Stimulated activated CD4-positive, alpha-beta T cell treated with anti-CD3 and anti-CD28 coated beads, TNF-alpha, amount 100 ng/mL, for 48 hours (primary cell): ENCODE data around the gene ATRIP.
"Not testable (repeated sequence)": the region's sequence is repeated elsewhere in the genome, so short reads cannot be mapped to it uniquely, and the experiment has no call there.

Experiments
- DNase-seq, 3 donors: peaks; one replicate each; pipeline ENCODE4 v3.0.0-alpha.2; 2020; ENCODE audit warnings: low read depth in 3 of 3

ATRIP gene

GRCh38 chr3:48446425-48447193 is at the start of gene ATRIP:
TSS of gene ATRIP (plus strand) at chr3:48446737. CDS start at chr3:48446846, 109 bp downstream.
- peak; percentile 78 to 91 (median 78) for DNase-seq

- DNase-seq: no peak
These were observed 48.5 kb upstream of the ATRIP start for GRCh38 chr3:48397767-48398681.

- no peak for DNase-seq
These were observed 47.7 kb upstream of the ATRIP start for GRCh38 chr3:48398701-48399386.

- no peak for DNase-seq
These were observed 47.0 kb upstream of the ATRIP start for GRCh38 chr3:48399387-48400172.

GRCh38 chr3:48400824-48401433 is 45.6 kb upstream of the ATRIP start:
- DNase-seq: peak; percentile 36 to 39 (median 37)

GRCh38 chr3:48401434-48401901 is 45.1 kb upstream of the ATRIP start:
- DNase-seq: not testable (repeated sequence)

- DNase-seq: no peak
These were observed 44.2 kb upstream of the ATRIP start for GRCh38 chr3:48402281-48402732.

- DNase-seq: no peak
These were observed 43.6 kb upstream of the ATRIP start for GRCh38 chr3:48402907-48403306.

GRCh38 chr3:48403533-48404439 is 42.8 kb upstream of the ATRIP start:
- DNase-seq: no peak

GRCh38 chr3:48404440-48405342 is 41.8 kb upstream of the ATRIP start:
- DNase-seq: no peak

GRCh38 chr3:48405343-48405881 is 41.1 kb upstream of the ATRIP start:
- DNase-seq: no peak

GRCh38 chr3:48405971-48406370 is 40.6 kb upstream of the ATRIP start:
- DNase-seq: no peak

GRCh38 chr3:48406443-48407431 is 39.8 kb upstream of the ATRIP start:
- no peak for DNase-seq

GRCh38 chr3:48407542-48408099 is 38.9 kb upstream of the ATRIP start:
- DNase-seq: no peak

GRCh38 chr3:48408823-48409281 is 37.7 kb upstream of the ATRIP start:
- DNase-seq: no peak
